ENCODE results near the gene B3GALT6.
A peak's percentile ranks its signal among the peaks of the same experiment; 100 is the strongest.
"Not testable (repeated sequence)": the region's sequence is repeated elsewhere in the genome, so short reads cannot be mapped to it uniquely, and the experiment has no call there.

B3GALT6 gene

GRCh38 chr1:1232208-1232795 lies at the start of gene B3GALT6:
Gene B3GALT6 (plus strand): TSS chr1:1232237. CDS start chr1:1232279, 42 bp downstream.
- no peak for DNase-seq (ENCODE audit: low spot score)

DNA sequence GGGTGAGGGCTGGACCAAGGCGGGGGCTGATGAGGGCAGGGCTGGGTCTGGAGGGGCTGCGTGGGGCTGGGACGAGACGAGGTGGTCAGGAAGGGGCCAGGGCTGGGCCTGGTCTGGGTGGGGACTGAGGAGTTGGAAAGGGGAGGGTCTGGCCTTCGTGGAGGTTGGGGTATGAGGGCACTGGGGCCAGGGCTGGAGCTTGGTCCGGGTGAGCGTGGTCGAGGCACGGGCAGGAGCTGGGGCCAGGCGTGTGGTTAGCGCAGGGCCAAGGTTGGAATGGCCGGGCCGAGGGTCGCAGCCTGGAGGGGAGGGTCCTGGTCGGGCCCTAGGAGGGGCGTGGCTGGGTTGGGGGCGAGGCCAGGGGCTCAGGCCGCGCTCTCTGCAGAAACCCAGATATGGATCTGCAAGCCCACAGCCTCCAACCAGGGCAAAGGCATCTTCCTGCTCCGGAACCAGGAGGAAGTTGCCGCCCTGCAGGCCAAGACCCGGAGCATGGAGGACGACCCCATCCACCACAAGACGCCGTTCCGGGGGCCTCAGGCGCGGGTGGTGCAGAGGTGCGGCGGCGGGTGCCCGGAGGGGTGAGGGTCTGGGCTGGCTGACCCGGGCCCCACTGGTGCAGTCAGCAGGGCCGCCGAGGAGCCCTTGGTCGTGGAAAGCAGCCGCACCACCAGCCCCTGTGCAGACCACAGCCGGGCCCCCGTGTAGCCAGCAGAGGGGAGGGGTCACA lies 49.4 kb upstream of the B3GALT6 start:
- DNase-seq (ENCODE audit: low spot score) = no peak

DNA sequence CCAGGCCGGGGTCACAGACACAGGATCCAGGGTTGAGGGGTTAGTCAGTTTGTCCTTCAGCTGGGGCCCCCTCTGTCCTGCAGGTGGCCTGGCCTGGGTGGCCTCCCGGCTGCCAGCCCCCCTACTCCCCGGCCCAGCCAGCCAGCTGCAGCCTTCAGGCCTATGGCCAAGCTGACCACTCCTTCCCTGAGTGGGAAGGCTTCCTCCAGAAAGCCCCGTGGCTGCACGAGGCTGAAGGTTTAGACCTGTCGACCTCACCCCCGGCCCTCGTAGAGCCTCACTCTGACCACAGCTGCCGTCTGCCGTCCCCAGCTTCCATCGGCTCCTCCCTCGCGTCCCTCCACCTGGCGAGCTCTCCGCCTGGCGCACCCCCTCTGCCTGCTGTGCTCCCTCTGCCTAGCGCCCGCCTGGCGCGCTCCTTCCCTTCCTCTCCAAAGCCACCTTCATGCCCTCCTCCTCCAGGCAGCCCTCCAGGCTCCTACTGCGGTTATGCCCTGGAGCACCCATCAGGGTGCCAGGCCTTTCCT lies 48.8 kb upstream of the B3GALT6 start:
- no peak for DNase-seq (ENCODE audit: low spot score)

DNA sequence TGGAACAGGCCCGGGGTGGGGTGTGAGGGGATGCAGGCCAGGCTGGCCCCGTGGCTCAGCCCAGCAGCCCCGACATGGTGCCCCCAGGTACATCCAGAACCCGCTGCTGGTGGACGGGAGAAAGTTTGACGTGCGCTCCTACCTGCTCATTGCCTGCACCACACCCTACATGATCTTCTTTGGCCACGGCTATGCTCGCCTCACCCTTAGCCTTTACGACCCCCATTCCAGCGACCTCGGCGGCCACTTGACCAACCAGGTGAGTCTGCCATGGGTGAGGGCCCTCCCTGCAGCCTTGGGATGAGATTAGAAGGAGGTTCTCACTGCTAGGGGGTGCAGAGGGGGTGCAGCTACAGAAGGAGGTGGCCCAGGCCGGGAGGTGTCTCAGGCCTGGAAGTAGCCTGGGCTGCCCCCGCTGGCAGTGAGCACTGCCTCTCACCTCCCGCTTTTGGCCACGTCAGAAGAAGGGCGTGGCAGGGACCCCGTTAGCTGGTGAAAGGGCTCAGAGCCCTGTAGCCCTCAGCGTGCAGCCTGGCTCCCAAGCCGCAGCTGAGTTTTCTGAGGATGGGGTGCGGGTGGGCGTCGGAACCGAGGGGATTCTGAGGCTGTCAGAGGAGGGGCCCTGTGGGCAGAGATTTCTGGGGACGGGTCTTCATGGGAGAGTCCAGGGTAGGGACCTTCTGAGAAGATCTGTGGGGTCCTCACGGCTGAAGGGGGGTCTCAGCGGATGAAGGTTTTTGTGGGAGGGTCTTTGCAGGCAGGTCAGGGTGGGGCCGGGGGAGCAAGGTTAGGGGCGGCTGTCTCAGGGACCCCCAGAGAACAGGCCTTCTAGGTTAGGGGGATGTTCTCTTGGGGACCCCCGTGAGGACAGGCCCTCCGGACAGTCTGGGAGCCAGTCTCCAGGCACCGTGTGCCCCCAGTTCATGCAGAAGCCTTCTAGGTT lies 47.9 kb upstream of the B3GALT6 start:
- peak; percentile 33 for DNase-seq (ENCODE audit: low spot score)

- DNase-seq (ENCODE audit: low spot score) = no peak
Measured at GRCh38 chr1:1185101-1185765, 46.8 kb upstream of the B3GALT6 start.

DNA sequence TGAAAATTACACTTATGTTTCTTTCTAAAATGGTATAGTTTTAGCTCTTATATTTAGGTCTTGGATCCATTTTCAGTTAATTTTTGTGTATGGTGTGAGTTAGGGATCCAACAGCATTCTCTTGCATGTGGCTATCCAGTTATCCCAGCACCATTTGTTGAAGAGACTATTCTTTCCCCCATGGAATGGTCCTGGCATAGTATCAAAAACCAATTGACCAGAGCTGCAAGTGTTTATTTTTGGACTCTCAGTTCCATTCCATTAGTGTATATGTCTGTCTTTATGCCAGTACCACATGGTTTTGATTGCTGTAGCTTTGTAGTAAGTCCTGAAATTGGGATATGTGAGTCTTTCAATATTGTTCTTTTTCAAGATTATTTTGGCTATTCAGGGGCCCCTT lies 44.1 kb upstream of the B3GALT6 start:
- DNase-seq (ENCODE audit: low spot score) = no peak

GRCh38 chr1:1189111-1189510 lies 42.9 kb upstream of the B3GALT6 start:
- DNase-seq (ENCODE audit: low spot score) = no peak

GRCh38 chr1:1191734-1192133 lies 40.3 kb upstream of the B3GALT6 start:
- no peak for DNase-seq (ENCODE audit: low spot score)

- DNase-seq (ENCODE audit: low spot score) = no peak
Measured at GRCh38 chr1:1194723-1195122, 37.3 kb upstream of the B3GALT6 start.

DNA sequence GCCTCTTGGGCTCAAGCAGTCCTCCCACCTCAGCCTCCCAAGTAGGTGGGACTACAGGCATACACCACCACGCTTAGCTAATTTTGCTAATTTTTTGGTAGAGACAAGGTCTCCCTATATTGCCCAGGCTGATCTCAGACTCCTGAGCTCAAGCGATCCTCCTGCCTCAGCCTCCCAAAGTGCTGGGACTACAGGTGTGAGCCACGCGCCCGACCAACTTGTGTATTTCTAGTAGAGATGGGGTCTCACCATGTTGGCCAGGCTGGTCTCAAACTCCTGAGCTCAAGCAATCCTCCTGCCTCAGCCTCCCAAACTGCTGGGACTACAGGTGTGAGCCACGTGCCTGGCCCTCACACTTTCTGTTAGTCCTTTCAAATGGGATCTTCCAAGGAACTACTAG lies 36.3 kb upstream of the B3GALT6 start:
- DNase-seq (ENCODE audit: low spot score) = not testable (repeated sequence)

GRCh38 chr1:1196431-1197187 lies 35.4 kb upstream of the B3GALT6 start:
- DNase-seq (ENCODE audit: low spot score) = no peak

DNA sequence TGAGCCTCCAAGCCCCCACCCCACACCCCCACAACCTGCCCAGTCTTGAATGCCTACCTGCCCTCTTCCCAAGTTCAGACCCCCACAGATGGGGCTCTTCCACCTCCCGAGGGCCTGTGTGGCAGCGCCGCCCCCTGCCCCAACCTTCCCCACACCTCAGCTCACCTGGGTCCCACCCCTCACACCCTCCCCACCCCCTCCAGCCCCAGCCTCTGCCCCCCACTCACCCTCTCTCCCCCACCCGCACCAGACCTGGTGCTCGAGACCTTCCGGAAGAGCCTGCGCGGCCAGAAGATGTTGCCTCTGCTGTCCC lies 34.9 kb upstream of the B3GALT6 start:
- DNase-seq (ENCODE audit: low spot score) = no peak

GRCh38 chr1:1197551-1198422 lies 34.2 kb upstream of the B3GALT6 start:
- no peak for DNase-seq (ENCODE audit: low spot score)

DNA sequence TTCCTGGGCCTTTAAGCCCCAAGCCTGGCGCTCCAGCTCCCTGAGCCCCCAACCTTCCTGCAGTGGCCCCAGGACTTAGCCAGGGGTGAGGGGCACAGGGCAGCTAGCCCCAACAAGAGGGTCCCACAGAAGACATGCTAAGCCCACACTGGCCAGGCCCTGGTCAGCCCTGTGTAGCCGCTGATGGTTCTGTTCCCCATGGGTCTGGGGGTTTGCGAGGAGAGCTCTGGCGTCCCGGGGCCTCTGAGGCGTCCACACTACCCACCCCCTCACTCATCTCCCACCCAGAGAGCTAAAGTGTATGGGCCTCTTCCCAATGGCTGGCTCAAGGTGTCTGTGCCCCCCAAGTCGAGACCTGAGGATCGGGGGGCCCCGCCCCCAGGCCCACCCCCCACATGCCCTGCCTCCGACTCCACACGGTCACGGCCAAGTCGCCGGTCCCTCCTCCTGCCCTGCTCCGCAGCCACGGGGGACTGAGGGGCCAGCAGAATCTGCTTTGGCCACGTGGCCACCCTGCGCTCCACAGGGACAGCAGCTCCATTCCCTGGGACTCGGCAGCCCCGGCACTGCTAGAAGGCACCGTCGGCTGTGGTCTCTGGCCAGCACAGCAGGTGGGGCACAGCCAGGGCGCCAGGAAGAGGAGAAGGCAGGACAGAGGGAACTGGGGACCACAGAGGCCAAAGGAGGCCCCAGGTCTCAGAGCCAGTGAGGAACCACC lies 33.5 kb upstream of the B3GALT6 start:
- DNase-seq (ENCODE audit: low spot score) = no peak

GRCh38 chr1:1199141-1199960 lies 32.7 kb upstream of the B3GALT6 start:
- no peak for DNase-seq (ENCODE audit: low spot score)

GRCh38 chr1:1199961-1200875 lies 31.8 kb upstream of the B3GALT6 start:
- no peak for DNase-seq (ENCODE audit: low spot score)

DNA sequence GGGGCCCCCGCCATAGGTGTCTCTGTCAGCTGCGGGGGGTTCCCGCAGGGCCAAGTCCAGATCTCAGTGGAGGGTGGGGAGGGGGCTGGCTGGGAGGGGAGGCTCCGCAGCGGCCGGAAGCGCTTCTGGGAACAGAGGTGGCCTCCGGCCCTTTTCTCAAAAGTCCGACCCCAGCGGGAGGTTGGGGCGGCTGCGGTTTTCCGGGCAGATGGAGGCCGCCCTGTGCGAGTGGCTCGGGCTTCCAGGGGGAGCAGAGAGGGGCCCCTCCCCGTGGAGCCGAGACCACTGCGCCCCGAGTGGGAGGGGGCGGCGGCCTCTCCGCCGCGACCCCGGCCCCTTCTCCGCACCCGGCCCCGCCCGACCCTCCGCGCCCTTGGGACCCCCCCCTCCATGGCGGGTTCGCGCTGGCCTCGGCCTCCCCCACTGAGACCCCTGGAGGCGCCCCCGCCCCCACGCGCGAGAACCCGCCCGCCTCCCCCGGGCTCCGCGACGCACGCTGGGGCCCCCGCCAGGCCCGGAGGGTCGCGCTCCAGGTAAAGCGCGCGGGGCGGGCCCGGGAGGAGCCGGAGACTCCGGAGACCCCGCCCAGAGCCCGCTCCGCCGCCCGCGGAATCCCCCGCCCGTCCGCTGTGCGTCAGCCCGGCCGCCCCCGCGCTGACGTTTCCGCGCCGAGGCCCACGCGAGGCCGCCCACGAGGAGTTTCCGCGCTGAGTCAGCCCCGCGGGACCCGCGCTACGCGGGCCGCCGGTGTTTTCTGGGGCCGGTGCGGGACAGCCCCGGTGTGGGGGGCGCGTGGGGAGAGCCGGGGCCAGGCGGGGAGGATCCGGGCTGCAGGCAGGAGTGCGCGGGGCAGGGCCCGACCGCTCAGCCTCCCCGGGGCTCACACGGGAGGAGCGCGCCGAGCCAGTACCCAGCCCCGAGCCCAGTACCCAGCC lies 30.9 kb upstream of the B3GALT6 start:
- no peak for DNase-seq (ENCODE audit: low spot score)
